GM12878 (cell line): ENCODE data around the gene BIRC6. TPM values are rescaled to one million over a fixed set of nuclear protein-coding genes. Genes with fewer than 3 reads are reported as not detected.

ENCODE experiments used
- BCL11A ChIP-seq: IDR thresholded peaks from 2 replicates; pipeline ENCODE4 v1.6.1; 2011; ENCODE audit warnings: low read depth, low read length
- HDGF ChIP-seq: fragments of 450-650 bp; IDR thresholded peaks from 2 replicates; pipeline ENCODE4 v1.6.1; 2016; ENCODE audit warnings: antibody characterized with exemption
- YY1 ChIP-seq: IDR thresholded peaks from 2 replicates; pipeline ENCODE4 v1.6.1; 2011; ENCODE audit warnings: low read depth, mild to moderate bottlenecking, low read length
- ZNF207 ChIP-seq: fragments of 450-650 bp; IDR thresholded peaks from 2 replicates; pipeline ENCODE4 v1.6.1; 2014; ENCODE audit warnings: antibody characterized with exemption, mild to moderate bottlenecking, borderline replicate concordance
- polyA plus RNA-seq, 11 experiments: library from polyadenylated mRNA; depleted of rRNA in 4 of 11; unstranded in 6 of 11; stranded (reverse) in 5 of 11; fragments of >200 nt; fragmentation: Nextera tagmentation in 4 of 11; fragmentation: Illumina TruSeq in 1 of 11; extraction: Ambion mirVana in 4 of 11; extraction: Trizol in 1 of 11; gene quantifications; 1 replicate in 1 of 11; 2 replicates in 10 of 11; pipeline versions ENCODE4 v1.2.1 to v1.2.3, GENCODE V29; 2011 to 2016; ENCODE audit warnings: inconsistent platforms in 2 of 11, missing spikeins in 2 of 11, low read depth in 1 of 11
- total RNA-seq, 4 experiments: library from RNA; depleted of rRNA in 3 of 4; stranded (reverse); fragments of >200 nt in 3 of 4; fragmentation: Illumina TruSeq in 1 of 4; extraction: Trizol in 1 of 4; gene quantifications; 2 replicates each; pipeline versions ENCODE4 v1.2.1 to v1.2.3, GENCODE V29; 2013 to 2021
- TF ChIP-seq, protein P1 (sequence below): IDR thresholded peaks from 2 replicates; pipeline ENCODE4 v1.6.1; 2012; ENCODE audit warnings: low read depth, low read length, improper control_type of control experiment
- TF ChIP-seq, protein P2 (sequence below): fragments of 450-650 bp; IDR thresholded peaks from 2 replicates; pipeline ENCODE4 v1.6.1; 2017; ENCODE audit warnings: antibody characterized with exemption, mild to moderate bottlenecking, moderate library complexity
- TF ChIP-seq, protein P3 (sequence below): fragments of 450-650 bp; IDR thresholded peaks from 2 replicates; pipeline ENCODE4 v1.6.1; 2016; ENCODE audit warnings: mild to moderate bottlenecking, moderate library complexity, borderline replicate concordance
- TF ChIP-seq, protein P4 (sequence below), 3 experiments: IDR thresholded peaks in 2 of 3; conservative IDR thresholded peaks in 1 of 3; 2 replicates each; pipeline ENCODE4 v1.5.1; 2011; ENCODE audit warnings: low read depth in 3 of 3, low read length in 3 of 3, mild to moderate bottlenecking in 3 of 3, control low read depth in 2 of 3, moderate library complexity in 2 of 3, inconsistent platforms in 1 of 3, mixed read lengths in 1 of 3; ENCODE audit not compliant: control insufficient read depth in 2 of 3, insufficient read depth in 1 of 3; ENCODE audit errors: extremely low read depth in 1 of 3

BIRC6 gene
- total and polyA plus RNA-seq, 10 of the 15 experiments (the other 5 are each of a cell fraction or from before 2014, with no cell fraction given) = 18.8 to 118 (median 55.0) TPM

DNA sequence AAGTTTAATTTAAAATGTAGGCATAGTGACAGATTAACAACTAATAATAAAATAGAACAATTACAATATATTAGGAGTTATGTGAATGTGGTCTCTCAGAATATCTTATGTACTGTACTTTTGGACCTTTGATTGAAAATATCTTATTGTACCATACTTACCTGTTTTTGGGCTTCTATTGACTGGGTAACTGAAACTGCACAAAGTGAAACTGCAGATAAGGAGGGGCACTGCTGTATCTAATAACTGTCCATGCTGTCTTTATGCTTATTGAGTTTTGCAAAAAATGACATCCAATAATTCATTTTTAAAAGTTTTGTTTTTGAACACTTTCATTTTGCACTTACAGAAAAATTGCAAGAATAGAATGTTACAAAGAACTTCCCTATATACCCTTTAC, 19.9 kb downstream of the BIRC6 start (continued):
- TF ChIP-seq, protein P1, sequence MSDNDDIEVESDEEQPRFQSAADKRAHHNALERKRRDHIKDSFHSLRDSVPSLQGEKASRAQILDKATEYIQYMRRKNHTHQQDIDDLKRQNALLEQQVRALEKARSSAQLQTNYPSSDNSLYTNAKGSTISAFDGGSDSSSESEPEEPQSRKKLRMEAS = no peak
- no peak for TF ChIP-seq ZNF207
- TF ChIP-seq, protein P2, sequence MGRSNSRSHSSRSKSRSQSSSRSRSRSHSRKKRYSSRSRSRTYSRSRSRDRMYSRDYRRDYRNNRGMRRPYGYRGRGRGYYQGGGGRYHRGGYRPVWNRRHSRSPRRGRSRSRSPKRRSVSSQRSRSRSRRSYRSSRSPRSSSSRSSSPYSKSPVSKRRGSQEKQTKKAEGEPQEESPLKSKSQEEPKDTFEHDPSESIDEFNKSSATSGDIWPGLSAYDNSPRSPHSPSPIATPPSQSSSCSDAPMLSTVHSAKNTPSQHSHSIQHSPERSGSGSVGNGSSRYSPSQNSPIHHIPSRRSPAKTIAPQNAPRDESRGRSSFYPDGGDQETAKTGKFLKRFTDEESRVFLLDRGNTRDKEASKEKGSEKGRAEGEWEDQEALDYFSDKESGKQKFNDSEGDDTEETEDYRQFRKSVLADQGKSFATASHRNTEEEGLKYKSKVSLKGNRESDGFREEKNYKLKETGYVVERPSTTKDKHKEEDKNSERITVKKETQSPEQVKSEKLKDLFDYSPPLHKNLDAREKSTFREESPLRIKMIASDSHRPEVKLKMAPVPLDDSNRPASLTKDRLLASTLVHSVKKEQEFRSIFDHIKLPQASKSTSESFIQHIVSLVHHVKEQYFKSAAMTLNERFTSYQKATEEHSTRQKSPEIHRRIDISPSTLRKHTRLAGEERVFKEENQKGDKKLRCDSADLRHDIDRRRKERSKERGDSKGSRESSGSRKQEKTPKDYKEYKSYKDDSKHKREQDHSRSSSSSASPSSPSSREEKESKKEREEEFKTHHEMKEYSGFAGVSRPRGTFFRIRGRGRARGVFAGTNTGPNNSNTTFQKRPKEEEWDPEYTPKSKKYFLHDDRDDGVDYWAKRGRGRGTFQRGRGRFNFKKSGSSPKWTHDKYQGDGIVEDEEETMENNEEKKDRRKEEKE = no peak
- no peak for TF ChIP-seq HDGF
- TF ChIP-seq, protein P3, sequence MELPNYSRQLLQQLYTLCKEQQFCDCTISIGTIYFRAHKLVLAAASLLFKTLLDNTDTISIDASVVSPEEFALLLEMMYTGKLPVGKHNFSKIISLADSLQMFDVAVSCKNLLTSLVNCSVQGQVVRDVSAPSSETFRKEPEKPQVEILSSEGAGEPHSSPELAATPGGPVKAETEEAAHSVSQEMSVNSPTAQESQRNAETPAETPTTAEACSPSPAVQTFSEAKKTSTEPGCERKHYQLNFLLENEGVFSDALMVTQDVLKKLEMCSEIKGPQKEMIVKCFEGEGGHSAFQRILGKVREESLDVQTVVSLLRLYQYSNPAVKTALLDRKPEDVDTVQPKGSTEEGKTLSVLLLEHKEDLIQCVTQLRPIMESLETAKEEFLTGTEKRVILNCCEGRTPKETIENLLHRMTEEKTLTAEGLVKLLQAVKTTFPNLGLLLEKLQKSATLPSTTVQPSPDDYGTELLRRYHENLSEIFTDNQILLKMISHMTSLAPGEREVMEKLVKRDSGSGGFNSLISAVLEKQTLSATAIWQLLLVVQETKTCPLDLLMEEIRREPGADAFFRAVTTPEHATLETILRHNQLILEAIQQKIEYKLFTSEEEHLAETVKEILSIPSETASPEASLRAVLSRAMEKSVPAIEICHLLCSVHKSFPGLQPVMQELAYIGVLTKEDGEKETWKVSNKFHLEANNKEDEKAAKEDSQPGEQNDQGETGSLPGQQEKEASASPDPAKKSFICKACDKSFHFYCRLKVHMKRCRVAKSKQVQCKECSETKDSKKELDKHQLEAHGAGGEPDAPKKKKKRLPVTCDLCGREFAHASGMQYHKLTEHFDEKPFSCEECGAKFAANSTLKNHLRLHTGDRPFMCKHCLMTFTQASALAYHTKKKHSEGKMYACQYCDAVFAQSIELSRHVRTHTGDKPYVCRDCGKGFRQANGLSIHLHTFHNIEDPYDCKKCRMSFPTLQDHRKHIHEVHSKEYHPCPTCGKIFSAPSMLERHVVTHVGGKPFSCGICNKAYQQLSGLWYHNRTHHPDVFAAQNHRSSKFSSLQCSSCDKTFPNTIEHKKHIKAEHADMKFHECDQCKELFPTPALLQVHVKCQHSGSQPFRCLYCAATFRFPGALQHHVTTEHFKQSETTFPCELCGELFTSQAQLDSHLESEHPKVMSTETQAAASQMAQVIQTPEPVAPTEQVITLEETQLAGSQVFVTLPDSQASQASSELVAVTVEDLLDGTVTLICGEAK = no peak
- TF ChIP-seq, protein P4, sequence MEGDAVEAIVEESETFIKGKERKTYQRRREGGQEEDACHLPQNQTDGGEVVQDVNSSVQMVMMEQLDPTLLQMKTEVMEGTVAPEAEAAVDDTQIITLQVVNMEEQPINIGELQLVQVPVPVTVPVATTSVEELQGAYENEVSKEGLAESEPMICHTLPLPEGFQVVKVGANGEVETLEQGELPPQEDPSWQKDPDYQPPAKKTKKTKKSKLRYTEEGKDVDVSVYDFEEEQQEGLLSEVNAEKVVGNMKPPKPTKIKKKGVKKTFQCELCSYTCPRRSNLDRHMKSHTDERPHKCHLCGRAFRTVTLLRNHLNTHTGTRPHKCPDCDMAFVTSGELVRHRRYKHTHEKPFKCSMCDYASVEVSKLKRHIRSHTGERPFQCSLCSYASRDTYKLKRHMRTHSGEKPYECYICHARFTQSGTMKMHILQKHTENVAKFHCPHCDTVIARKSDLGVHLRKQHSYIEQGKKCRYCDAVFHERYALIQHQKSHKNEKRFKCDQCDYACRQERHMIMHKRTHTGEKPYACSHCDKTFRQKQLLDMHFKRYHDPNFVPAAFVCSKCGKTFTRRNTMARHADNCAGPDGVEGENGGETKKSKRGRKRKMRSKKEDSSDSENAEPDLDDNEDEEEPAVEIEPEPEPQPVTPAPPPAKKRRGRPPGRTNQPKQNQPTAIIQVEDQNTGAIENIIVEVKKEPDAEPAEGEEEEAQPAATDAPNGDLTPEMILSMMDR (IDR thresholded peaks at IDR 0.05 in 2 of 3, conservative IDR thresholded peaks at IDR 0.05 in 1 of 3; ENCODE audit: control insufficient read depth in 2 of 3, extremely low read depth in 1 of 3, insufficient read depth in 1 of 3, low read depth in 3 of 3, low read length in 3 of 3) = no peak
- no peak for TF ChIP-seq BCL11A
- TF ChIP-seq YY1 = no peak
